Panc1 (cell line): ENCODE data around the gene EPHB6.

Source experiments
- CTCF ChIP-seq: fragments of 450-650 bp; IDR thresholded peaks from 2 replicates; pipeline ENCODE4 v1.5.1; 2017; ENCODE audit warnings: mild to moderate bottlenecking
- POLR2AphosphoS5 ChIP-seq: IDR thresholded peaks from 2 replicates; pipeline ENCODE4 v1.6.1; 2012; ENCODE audit warnings: mild to moderate bottlenecking, low read depth, low read length, moderate library complexity
- SIN3A ChIP-seq: IDR thresholded peaks from 2 replicates; pipeline ENCODE4 v1.6.1; 2012; ENCODE audit warnings: low read depth, mild to moderate bottlenecking, low read length, moderate library complexity, borderline replicate concordance; ENCODE audit not compliant: insufficient read depth
- TCF7L2 ChIP-seq: IDR thresholded peaks from 2 replicates; pipeline ENCODE4 v1.6.1; 2011; ENCODE audit warnings: mild to moderate bottlenecking, low read depth, low read length, inconsistent platforms
- TF ChIP-seq, protein P1 (sequence below), 2 experiments: IDR thresholded peaks; 2 replicates each; pipeline ENCODE4 v1.6.1; 2011 to 2012; ENCODE audit warnings: low read depth in 2 of 2, control low read depth in 1 of 2, low read length in 1 of 2, mild to moderate bottlenecking in 1 of 2, moderate library complexity in 1 of 2; ENCODE audit not compliant: insufficient read depth in 1 of 2

DNA sequence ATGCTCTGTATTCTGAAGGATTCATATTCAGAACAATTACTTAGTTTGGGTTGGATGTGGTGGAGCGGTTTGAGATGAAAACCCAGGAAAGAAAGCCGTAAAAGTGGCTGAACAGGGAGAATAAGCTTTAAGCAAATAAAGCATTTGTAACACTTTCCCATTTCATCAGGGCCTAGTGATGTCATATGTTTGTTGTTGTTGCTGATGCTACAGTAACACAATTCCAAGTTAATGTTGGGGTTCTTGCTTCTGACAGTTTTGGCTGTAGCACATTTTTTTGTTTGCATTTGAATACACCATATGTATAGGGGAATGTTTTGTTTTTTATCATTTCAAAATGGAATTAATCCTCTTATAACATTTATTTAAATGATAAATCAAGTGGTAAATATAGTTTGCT is 40.4 kb upstream of the EPHB6 start:
- no peak for TF ChIP-seq CTCF
- TF ChIP-seq, protein P1, sequence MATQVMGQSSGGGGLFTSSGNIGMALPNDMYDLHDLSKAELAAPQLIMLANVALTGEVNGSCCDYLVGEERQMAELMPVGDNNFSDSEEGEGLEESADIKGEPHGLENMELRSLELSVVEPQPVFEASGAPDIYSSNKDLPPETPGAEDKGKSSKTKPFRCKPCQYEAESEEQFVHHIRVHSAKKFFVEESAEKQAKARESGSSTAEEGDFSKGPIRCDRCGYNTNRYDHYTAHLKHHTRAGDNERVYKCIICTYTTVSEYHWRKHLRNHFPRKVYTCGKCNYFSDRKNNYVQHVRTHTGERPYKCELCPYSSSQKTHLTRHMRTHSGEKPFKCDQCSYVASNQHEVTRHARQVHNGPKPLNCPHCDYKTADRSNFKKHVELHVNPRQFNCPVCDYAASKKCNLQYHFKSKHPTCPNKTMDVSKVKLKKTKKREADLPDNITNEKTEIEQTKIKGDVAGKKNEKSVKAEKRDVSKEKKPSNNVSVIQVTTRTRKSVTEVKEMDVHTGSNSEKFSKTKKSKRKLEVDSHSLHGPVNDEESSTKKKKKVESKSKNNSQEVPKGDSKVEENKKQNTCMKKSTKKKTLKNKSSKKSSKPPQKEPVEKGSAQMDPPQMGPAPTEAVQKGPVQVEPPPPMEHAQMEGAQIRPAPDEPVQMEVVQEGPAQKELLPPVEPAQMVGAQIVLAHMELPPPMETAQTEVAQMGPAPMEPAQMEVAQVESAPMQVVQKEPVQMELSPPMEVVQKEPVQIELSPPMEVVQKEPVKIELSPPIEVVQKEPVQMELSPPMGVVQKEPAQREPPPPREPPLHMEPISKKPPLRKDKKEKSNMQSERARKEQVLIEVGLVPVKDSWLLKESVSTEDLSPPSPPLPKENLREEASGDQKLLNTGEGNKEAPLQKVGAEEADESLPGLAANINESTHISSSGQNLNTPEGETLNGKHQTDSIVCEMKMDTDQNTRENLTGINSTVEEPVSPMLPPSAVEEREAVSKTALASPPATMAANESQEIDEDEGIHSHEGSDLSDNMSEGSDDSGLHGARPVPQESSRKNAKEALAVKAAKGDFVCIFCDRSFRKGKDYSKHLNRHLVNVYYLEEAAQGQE (IDR thresholded peaks at IDR 0.05; ENCODE audit: insufficient read depth in 1 of 2, low read depth in 2 of 2, low read length in 1 of 2), result no peak
- no peak for TF ChIP-seq POLR2AphosphoS5
- TF ChIP-seq TCF7L2, result no peak
- TF ChIP-seq SIN3A, result no peak
